GM18909 (cell line): ENCODE results near the gene TNFRSF14.
"Not testable (repeated sequence)": the region's sequence is repeated elsewhere in the genome, so short reads cannot be mapped to it uniquely, and the experiment has no call there.

ENCODE experiments used
- ATAC-seq: cut with Tn5 transposase; IDR thresholded peaks from one replicate; pipeline ENCODE4 v1.9.1; 2021; ENCODE audit warnings: mild to moderate bottlenecking; ENCODE audit not compliant: unreplicated experiment, poor library complexity

Gene TNFRSF14

GRCh38 chr1:2550309-2550861, 5.8 kb upstream of the TNFRSF14 start:
- not testable (repeated sequence) for ATAC-seq

- not testable (repeated sequence) for ATAC-seq
Measured at GRCh38 chr1:2551544-2551943, 4.6 kb upstream of the TNFRSF14 start.

- no peak for ATAC-seq
Measured at GRCh38 chr1:2552189-2552588, 4.0 kb upstream of the TNFRSF14 start.

- ATAC-seq: not testable (repeated sequence)
Measured at GRCh38 chr1:2553076-2553475, 3.1 kb upstream of the TNFRSF14 start.

- ATAC-seq: no peak
Measured at GRCh38 chr1:2553871-2554620, 2.1 kb upstream of the TNFRSF14 start.

- ATAC-seq: no peak
Measured at GRCh38 chr1:2554621-2555387, 1.4 kb upstream of the TNFRSF14 start.

- peak; percentile 38 for ATAC-seq
Measured at GRCh38 chr1:2555634-2556276, 416 bp upstream of the TNFRSF14 start.

- peak; percentile 25 for ATAC-seq
Measured at GRCh38 chr1:2556678-2557481, 709 bp downstream of the TNFRSF14 start.

GRCh38 chr1:2557482-2558400, 1.6 kb downstream of the TNFRSF14 start:
- no peak for ATAC-seq

- ATAC-seq: no peak
Measured at GRCh38 chr1:2558420-2558819, 2.2 kb downstream of the TNFRSF14 start.

GRCh38 chr1:2558861-2559260, 2.7 kb downstream of the TNFRSF14 start:
- no peak for ATAC-seq

GRCh38 chr1:2559509-2560298, 3.5 kb downstream of the TNFRSF14 start:
- no peak for ATAC-seq

GRCh38 chr1:2560299-2561073, 4.3 kb downstream of the TNFRSF14 start:
- no peak for ATAC-seq

- ATAC-seq: no peak
Measured at GRCh38 chr1:2561446-2561845, 5.3 kb downstream of the TNFRSF14 start.

GRCh38 chr1:2561898-2562895, 6.0 kb downstream of the TNFRSF14 start:
- ATAC-seq: no peak

GRCh38 chr1:2563205-2563604, 7.0 kb downstream of the TNFRSF14 start:
- ATAC-seq: no peak
